ENCODE data around the gene LRRC2. TPM values are rescaled to one million over a fixed set of nuclear protein-coding genes. Genes with fewer than 3 reads are reported as not detected.
A peak's percentile ranks its signal among the peaks of the same experiment; 100 is the strongest.
"Not testable (repeated sequence)": the region's sequence is repeated elsewhere in the genome, so short reads cannot be mapped to it uniquely, and the experiment has no call there.

Gene LRRC2
- total and polyA plus RNA-seq, 12 donors = 0.09 to 4.7 (median 1.2) TPM; not detected in 1

- H3K36me3 ChIP-seq (replicated peaks in 1 of 2) = no peaks in the 10 kb centered on the region
- no peak overlapping the region for H3K27ac ChIP-seq
- DNase-seq = no peak
- no peaks in the 10 kb centered on the region for H3K4me1 ChIP-seq (replicated peaks in 1 of 2)
- 73 to 75% (median 74%) methylated on average over 1 of the region's 1 CpG for WGBS, 4 donors
- H3K4me3 ChIP-seq = no peak overlapping the region
- H3K27me3 ChIP-seq = no peaks in the 10 kb centered on the region
- no peak for TF ChIP-seq CTCF (IDR thresholded peaks at IDR 0.05)
- TF ChIP-seq POLR2A (IDR thresholded peaks at IDR 0.05) = no peak
- H3K9me3 ChIP-seq (replicated peaks in 1 of 3) = no peaks in the 10 kb centered on the region
- intact Hi-C loops (cut with DNase I) = no loop called here
Measured at GRCh38 chr3:46541835-46542234, 24.3 kb downstream of the LRRC2 start.

GRCh38 chr3:46540550-46540949, 25.6 kb downstream of the LRRC2 start:
- no peak for DNase-seq
- H3K27me3 ChIP-seq = no peaks in the 10 kb centered on the region
- no peak overlapping the region for H3K27ac ChIP-seq
- H3K9me3 ChIP-seq (replicated peaks in 1 of 3) = no peaks in the 10 kb centered on the region
- H3K4me3 ChIP-seq = no peak overlapping the region
- H3K4me1 ChIP-seq (replicated peaks in 1 of 2) = no peaks in the 10 kb centered on the region
- intact Hi-C loops (cut with DNase I) = no loop called here
- WGBS, 4 donors = 92 to 96% (median 94%) methylated on average over 4 of the region's 4 CpGs
- TF ChIP-seq CTCF (IDR thresholded peaks at IDR 0.05) = no peak
- TF ChIP-seq POLR2A (IDR thresholded peaks at IDR 0.05) = no peak
- H3K36me3 ChIP-seq (replicated peaks in 1 of 2) = no peaks in the 10 kb centered on the region

- Histone ChIP-seq H3K4me1 (replicated peaks in 1 of 2) (no peaks in the 10 kb centered on the region), H3K27ac (peak overlapping the region in 2 of 5 donors; percentile 28 to 70), H3K36me3 (replicated peaks in 1 of 2) (no peaks in the 10 kb centered on the region), H3K27me3 (no peaks in the 10 kb centered on the region), H3K9me3 (replicated peaks in 1 of 3) (no peaks in the 10 kb centered on the region), H3K4me3 (peak overlapping the region in 1 of 4 donors; percentile 18)
- no peak for TF ChIP-seq POLR2A (IDR thresholded peaks at IDR 0.05)
- no peak for TF ChIP-seq CTCF (IDR thresholded peaks at IDR 0.05)
- intact Hi-C loops (cut with DNase I) = no loop called here
- no peak for DNase-seq
- WGBS, 4 donors = 80 to 91% (median 87%) methylated on average over 9 of the region's 9 CpGs
Measured at GRCh38 chr3:46539443-46540005, 26.6 kb downstream of the LRRC2 start.

GRCh38 chr3:46538803-46539442, 27.2 kb downstream of the LRRC2 start:
- 48 to 54% (median 50%) methylated on average over 14 of the region's 14 CpGs for WGBS, 4 donors
- Histone ChIP-seq H3K4me1 (replicated peaks in 1 of 2) (no peaks in the 10 kb centered on the region), H3K27ac (peak overlapping the region in 2 of 5 donors; percentile 28 to 70), H3K9me3 (replicated peaks in 1 of 3) (no peaks in the 10 kb centered on the region), H3K36me3 (replicated peaks in 1 of 2) (no peaks in the 10 kb centered on the region), H3K4me3 (peak overlapping the region in 1 of 4 donors; percentile 18), H3K27me3 (no peaks in the 10 kb centered on the region)
- TF ChIP-seq POLR2A (IDR thresholded peaks at IDR 0.05) (no peak), CTCF (IDR thresholded peaks at IDR 0.05) (no peak)
- intact Hi-C loops (cut with DNase I) = no loop called here
- peak; percentile 40 to 66 (median 46) for DNase-seq

- not testable (repeated sequence) for H3K9me3 ChIP-seq (replicated peaks in 1 of 3); H3K4me3 ChIP-seq
- 54 to 62% (median 57%) methylated on average over 5 of the region's 5 CpGs for WGBS, 4 donors
Measured at GRCh38 chr3:46538425-46538802, 27.7 kb downstream of the LRRC2 start.

More at GRCh38 chr3:46538425-46538802, 27.7 kb downstream of the LRRC2 start:
- DNase-seq; H3K27me3 ChIP-seq; H3K27ac ChIP-seq; H3K36me3 ChIP-seq (replicated peaks in 1 of 2); intact Hi-C loops (cut with DNase I); H3K4me1 ChIP-seq (replicated peaks in 1 of 2): not testable (repeated sequence)

Measured in adrenal gland (tissue), 12 donors.